Endothelial cell of umbilical vein (primary cell): ENCODE data around the gene CDH23. TPM values are rescaled to one million over a fixed set of nuclear protein-coding genes. Genes with fewer than 3 reads are reported as not detected.

Source experiments
- BruUV-seq: library from RNA; stranded (reverse); fragments of 400-500 nt; replicated peaks from 2 replicates; lab custom pipeline; 2021; lab: Mats Ljungman, UMichigan
- CTCF ChIA-PET: fragments of 300-600, 350-600 bp; sonication (Branson Sonifier 250); formaldehyde crosslinking; loops from one replicate; lab custom pipeline; 2021; ENCODE audit warnings: antibody characterized with exemption, inconsistent platforms; lab: Charles Lee
- POLR2A ChIA-PET: fragments of 300-600, 350-600 bp; sonication (Branson Sonifier 250); formaldehyde crosslinking; loops from one replicate; lab custom pipeline; 2021; ENCODE audit warnings: antibody characterized with exemption, inconsistent platforms; lab: Charles Lee
- DNase-seq: peaks from one replicate; pipeline ENCODE4 v3.0.0-alpha.2; 2011; ENCODE audit warnings: low read depth, low spot score
- FAIRE-seq: peaks from 2 replicates; lab custom pipeline; 2011; peaks lifted over from hg19 to GRCh38; lab: Jason Lieb, UNC
- H2AFZ ChIP-seq: 2 replicates; pipeline ENCODE4 v1.6.0; 2012; ENCODE audit warnings: low read depth, low read length, control low read depth, inconsistent platforms
- H3K27ac ChIP-seq: 2 replicates; pipeline ENCODE4 v1.5.1; 2011; ENCODE audit warnings: low read depth, mild to moderate bottlenecking, control low read depth, low read length, moderate library complexity; ENCODE audit not compliant: insufficient read depth
- H3K27me3 ChIP-seq, 2 experiments: 2 replicates each; pipeline versions ENCODE4 v1.6.0 to v1.6.1; 2011; ENCODE audit warnings: low read length in 2 of 2, mixed read lengths in 1 of 2; ENCODE audit not compliant: control insufficient read depth in 2 of 2, insufficient read depth in 2 of 2
- H3K36me3 ChIP-seq, 2 experiments: 2 replicates in 1 of 2; 3 replicates in 1 of 2; pipeline ENCODE4 v1.5.1; 2011; ENCODE audit warnings: low read length in 2 of 2, mild to moderate bottlenecking in 1 of 2, moderate library complexity in 1 of 2; ENCODE audit not compliant: control insufficient read depth in 2 of 2, insufficient read depth in 2 of 2; ENCODE audit errors: extremely low read depth in 1 of 2
- H3K4me1 ChIP-seq: 3 replicates; pipeline ENCODE4 v1.5.1; 2011; ENCODE audit warnings: mild to moderate bottlenecking, low read length; ENCODE audit not compliant: control insufficient read depth, insufficient read depth; ENCODE audit errors: extremely low read depth
- H3K4me2 ChIP-seq: 2 replicates; pipeline ENCODE4 v1.6.1; 2011; ENCODE audit warnings: low read length, control low read depth, mixed read lengths; ENCODE audit not compliant: insufficient read depth
- H3K4me3 ChIP-seq, 3 experiments: fragments of 200-600 bp in 1 of 3; sonication (generic), shearing (Covaris generic) in 1 of 3; replicated peaks in 1 of 3; 2 replicates each; pipeline ENCODE4 v1.5.1; 2011 to 2016; ENCODE audit warnings: control low read depth in 3 of 3, low read length in 3 of 3, mild to moderate bottlenecking in 2 of 3, inconsistent platforms in 1 of 3, low read depth in 1 of 3, moderate library complexity in 1 of 3; ENCODE audit not compliant: insufficient read depth in 1 of 3
- H3K79me2 ChIP-seq: 2 replicates; pipeline ENCODE4 v1.6.0; 2012; ENCODE audit warnings: low read length, inconsistent platforms; ENCODE audit not compliant: control insufficient read depth, insufficient read depth
- H3K9ac ChIP-seq: replicated peaks from 2 replicates; pipeline ENCODE3; 2011; ENCODE audit warnings: low read length, control low read depth; ENCODE audit not compliant: insufficient read depth; ENCODE audit errors: extremely low read depth
- H3K9me1 ChIP-seq: replicated peaks from 3 replicates; pipeline ENCODE4 v1.6.0; 2011; ENCODE audit warnings: mild to moderate bottlenecking, low read length; ENCODE audit not compliant: control insufficient read depth, insufficient read depth; ENCODE audit errors: extremely low read depth
- H3K9me3 ChIP-seq: replicated peaks from 2 replicates; pipeline ENCODE4 v1.5.1; 2012; ENCODE audit warnings: low read length, inconsistent platforms; ENCODE audit not compliant: control insufficient read depth, insufficient read depth
- H4K20me1 ChIP-seq: replicated peaks from 2 replicates; pipeline ENCODE3; 2011; ENCODE audit warnings: mild to moderate bottlenecking, low read length; ENCODE audit not compliant: control insufficient read depth, insufficient read depth; ENCODE audit errors: extremely low read depth
- EZH2 ChIP-seq: IDR thresholded peaks from 2 replicates; pipeline ENCODE4 v1.6.1; 2012; ENCODE audit warnings: borderline replicate concordance, low read depth, mild to moderate bottlenecking, moderate library complexity, low read length, inconsistent platforms; ENCODE audit not compliant: severe bottlenecking
- FOS ChIP-seq: IDR thresholded peaks from 2 replicates; pipeline ENCODE4 v1.6.1; 2011; ENCODE audit warnings: mild to moderate bottlenecking, low read length, moderate library complexity, borderline replicate concordance; ENCODE audit not compliant: insufficient read depth
- GATA2 ChIP-seq: IDR thresholded peaks from 2 replicates; pipeline ENCODE4 v1.7.0; 2011; ENCODE audit warnings: low read depth, mild to moderate bottlenecking, moderate library complexity, mixed read lengths, low read length; ENCODE audit not compliant: insufficient read length, insufficient read depth
- JUN ChIP-seq: IDR thresholded peaks from 2 replicates; pipeline ENCODE4 v1.6.1; 2011; ENCODE audit warnings: borderline replicate concordance, low read depth; ENCODE audit not compliant: insufficient read length, insufficient read depth
- MYC ChIP-seq: IDR thresholded peaks from one replicate; pipeline ENCODE4 v1.6.1; 2011; ENCODE audit warnings: mild to moderate bottlenecking, low read depth, low read length
- POLR2A ChIP-seq: IDR thresholded peaks from 2 replicates; pipeline ENCODE4 v1.6.1; 2012; ENCODE audit warnings: low read depth, mild to moderate bottlenecking, control low read depth, low read length
- POLR2AphosphoS5 ChIP-seq: IDR thresholded peaks from 2 replicates; pipeline ENCODE4 v1.6.1; 2012; ENCODE audit warnings: low read depth, mild to moderate bottlenecking, control low read depth, low read length, moderate library complexity; ENCODE audit not compliant: insufficient read depth
- dilution Hi-C: fragments of 300-500 bp; cut with MboI; formaldehyde crosslinking; loops from one replicate; pipeline ENCODE4 v1.15.0; 2019; ENCODE audit warnings: low sequenced_read_pairs; ENCODE audit not compliant: extremely low pct_ligation_motif_present
- intact Hi-C: fragments of 100-400 bp; cut with micrococcal nuclease; formaldehyde crosslinking; loops from one replicate; pipeline ENCODE4 v1.10.0; 2022
- polyA plus RNA-seq, 4 experiments: library from polyadenylated mRNA; depleted of rRNA in 3 of 4; stranded (reverse) in 3 of 4; unstranded in 1 of 4; fragments of >200 nt; gene quantifications; 2 replicates each; pipeline versions ENCODE4 v1.2.1 to v1.2.3, GENCODE V29; 2011 to 2012; ENCODE audit warnings: missing spikeins in 1 of 4
- total RNA-seq: library from RNA; stranded (reverse); gene quantifications from 2 replicates; pipeline ENCODE4 v1.2.3, GENCODE V29; 2021
- TF ChIP-seq, protein P1 (sequence below): IDR thresholded peaks from 2 replicates; pipeline ENCODE4 v1.6.1; 2011; ENCODE audit not compliant: insufficient read depth, insufficient read length
- TF ChIP-seq, protein P2 (sequence below), 2 donors: IDR thresholded peaks; 1 replicate in 1 of 2; 2 replicates in 1 of 2; pipeline ENCODE4 v1.5.1; 2011; ENCODE audit warnings: low read length in 2 of 2, mild to moderate bottlenecking in 2 of 2, moderate library complexity in 2 of 2, control low read depth in 1 of 2, inconsistent platforms in 1 of 2, low read depth in 1 of 2; ENCODE audit not compliant: insufficient read depth in 1 of 2; ENCODE audit errors: extremely low read depth in 1 of 2

CDH23 gene
- total and polyA plus RNA-seq, 2 donors (not counting 3 experiments of a cell fraction or from before 2014, with no cell fraction given), result not detected

DNA sequence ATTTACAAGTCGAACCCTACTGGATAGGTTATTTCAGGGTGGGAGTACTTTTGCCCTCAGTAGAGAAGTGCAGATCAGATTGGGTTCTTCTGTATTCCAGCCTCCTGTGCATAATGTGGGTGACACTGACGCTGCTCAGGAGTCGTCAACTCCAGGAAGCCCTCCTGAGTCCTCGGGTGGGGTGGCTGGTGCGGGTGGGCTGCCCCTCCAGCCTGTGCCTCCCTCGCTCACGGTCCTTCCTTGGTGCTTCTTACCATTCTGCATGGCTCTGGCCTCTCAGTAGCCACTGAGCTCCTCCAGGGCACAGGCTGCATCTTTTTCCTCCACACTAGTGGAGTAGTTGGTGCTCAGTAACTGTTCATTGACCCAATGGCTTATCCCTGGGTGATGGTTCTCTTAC is 4.3 kb downstream of the CDH23 start:
- intact Hi-C loops, result no loop called here
- H3K9ac ChIP-seq, result no peak overlapping the region

More for the DNA sequence above, 4.3 kb downstream of the CDH23 start:
- Histone ChIP-seq H3K4me1 (no peaks in the 10 kb centered on the region), H3K4me3 (no peak overlapping the region), H3K27ac (no peak overlapping the region), H4K20me1 (no peaks in the 10 kb centered on the region), H3K9me1 (no peaks in the 10 kb centered on the region), H3K27me3 (peaks cover 33 to 40% of the 10 kb centered on the region in 2 experiments), H2AFZ (no peak overlapping the region), H3K4me2 (no peak overlapping the region), H3K36me3 (no peaks in the 10 kb centered on the region), H3K79me2 (no peaks in the 10 kb centered on the region), H3K9me3 (no peaks in the 10 kb centered on the region)
- DNase-seq (no peak), FAIRE-seq (no peak)
- dilution Hi-C loops, result no loop called here
- ChIA-PET POLR2A (no interaction called here), CTCF (no interaction called here)
- TF ChIP-seq POLR2A (no peak), JUN (no peak), POLR2AphosphoS5 (no peak), EZH2 (no peak), FOS (no peak), MYC (no peak), GATA2 (no peak)
- TF ChIP-seq, protein P1, sequence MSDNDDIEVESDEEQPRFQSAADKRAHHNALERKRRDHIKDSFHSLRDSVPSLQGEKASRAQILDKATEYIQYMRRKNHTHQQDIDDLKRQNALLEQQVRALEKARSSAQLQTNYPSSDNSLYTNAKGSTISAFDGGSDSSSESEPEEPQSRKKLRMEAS, result no peak
- TF ChIP-seq, protein P2, sequence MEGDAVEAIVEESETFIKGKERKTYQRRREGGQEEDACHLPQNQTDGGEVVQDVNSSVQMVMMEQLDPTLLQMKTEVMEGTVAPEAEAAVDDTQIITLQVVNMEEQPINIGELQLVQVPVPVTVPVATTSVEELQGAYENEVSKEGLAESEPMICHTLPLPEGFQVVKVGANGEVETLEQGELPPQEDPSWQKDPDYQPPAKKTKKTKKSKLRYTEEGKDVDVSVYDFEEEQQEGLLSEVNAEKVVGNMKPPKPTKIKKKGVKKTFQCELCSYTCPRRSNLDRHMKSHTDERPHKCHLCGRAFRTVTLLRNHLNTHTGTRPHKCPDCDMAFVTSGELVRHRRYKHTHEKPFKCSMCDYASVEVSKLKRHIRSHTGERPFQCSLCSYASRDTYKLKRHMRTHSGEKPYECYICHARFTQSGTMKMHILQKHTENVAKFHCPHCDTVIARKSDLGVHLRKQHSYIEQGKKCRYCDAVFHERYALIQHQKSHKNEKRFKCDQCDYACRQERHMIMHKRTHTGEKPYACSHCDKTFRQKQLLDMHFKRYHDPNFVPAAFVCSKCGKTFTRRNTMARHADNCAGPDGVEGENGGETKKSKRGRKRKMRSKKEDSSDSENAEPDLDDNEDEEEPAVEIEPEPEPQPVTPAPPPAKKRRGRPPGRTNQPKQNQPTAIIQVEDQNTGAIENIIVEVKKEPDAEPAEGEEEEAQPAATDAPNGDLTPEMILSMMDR (IDR thresholded peaks at IDR 0.05; ENCODE audit: extremely low read depth in 1 of 2, insufficient read depth in 1 of 2, low read depth in 1 of 2, low read length in 2 of 2), result no peak
- BruUV-seq, result no TSS peak
